ENCODE measurements around the gene ALDH3B2. TPM values are rescaled to one million over a fixed set of nuclear protein-coding genes. Genes with fewer than 3 reads are reported as not detected.
"Not testable (repeated sequence)": the region's sequence is repeated elsewhere in the genome, so short reads cannot be mapped to it uniquely, and the experiment has no call there.

ALDH3B2 gene
- total RNA-seq, 4 donors from 2014 or later: 3.4 TPM; not detected in 3

GRCh38 chr11:67628710-67629385 lies 45.6 kb downstream of the ALDH3B2 start:
- peaks cover 0 to 4% of the 10 kb centered on the region in 2 donors for H3K36me3 ChIP-seq
- no CpG with 5 or more reads among the region's 25 CpGs for WGBS, 2 donors (ENCODE audit: low coverage in 1 of 2)
- TF ChIP-seq POLR2A (IDR thresholded peaks at IDR 0.05) (no peak), EP300 (IDR thresholded peaks at IDR 0.05) (no peak), CTCF (IDR thresholded peaks at IDR 0.05) (no peak), POLR2AphosphoS5 (IDR thresholded peaks at IDR 0.05) (no peak)
- no peaks in the 10 kb centered on the region for H3K9me3 ChIP-seq
- ATAC-seq: no peak
- H3K27me3 ChIP-seq: no peaks in the 10 kb centered on the region
- peaks cover 0 to 24% (median 5%) of the 10 kb centered on the region in 3 donors for H3K4me1 ChIP-seq
- peak overlapping the region in 3 of 4 donors; percentile 96 to 98 (median 96) for H3K27ac ChIP-seq
- peak overlapping the region in 1 of 2 donors; percentile 79 for H3K4me3 ChIP-seq

DNA sequence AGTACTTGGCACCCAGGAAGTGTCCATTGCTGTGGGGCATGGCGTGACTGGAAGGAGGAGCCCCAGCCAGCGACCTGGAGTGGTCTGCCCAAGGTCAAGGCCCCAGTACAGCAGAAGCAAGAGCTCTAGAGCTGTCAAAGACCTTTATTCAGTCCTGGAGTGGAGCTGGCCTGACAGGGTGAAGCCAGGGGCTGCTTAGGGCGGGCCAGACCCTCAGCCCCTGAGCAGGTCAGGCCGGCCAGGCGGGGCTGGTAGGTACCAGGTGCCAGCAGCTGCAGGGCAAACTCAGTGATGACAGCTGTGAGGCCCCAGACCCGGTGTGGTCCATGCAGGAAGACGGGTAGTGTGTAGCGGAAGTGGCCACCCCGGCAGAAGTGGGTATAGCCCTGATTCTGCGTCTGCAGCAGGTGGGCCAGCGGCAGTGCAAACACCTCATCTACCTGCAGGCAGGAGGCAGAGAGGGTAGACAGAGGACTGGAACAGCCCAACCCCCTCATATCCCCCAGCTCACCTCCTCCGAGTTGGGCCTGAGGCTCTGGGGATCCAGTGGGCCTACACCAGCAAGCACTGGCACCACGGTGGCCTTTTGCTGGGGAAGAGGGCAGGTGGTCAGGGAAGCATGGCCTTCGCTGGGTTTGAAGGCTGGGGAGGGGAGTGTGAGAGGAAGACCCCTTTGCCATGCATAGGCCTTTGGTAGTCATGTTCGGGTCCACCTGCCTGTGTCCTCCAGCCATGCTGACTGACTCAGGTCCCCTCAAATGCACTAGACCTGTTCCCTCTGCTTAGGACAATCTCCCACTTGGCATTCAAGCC lies 46.4 kb downstream of the ALDH3B2 start:
- no peak for TF ChIP-seq EP300 (IDR thresholded peaks at IDR 0.05)
- TF ChIP-seq POLR2A (IDR thresholded peaks at IDR 0.05): no peak
- TF ChIP-seq POLR2AphosphoS5 (IDR thresholded peaks at IDR 0.05): no peak
- H3K4me3 ChIP-seq: no peak overlapping the region
- no peaks in the 10 kb centered on the region for H3K9me3 ChIP-seq
- H3K27me3 ChIP-seq: no peaks in the 10 kb centered on the region
- peaks cover 0 to 24% (median 5%) of the 10 kb centered on the region in 3 donors for H3K4me1 ChIP-seq
- WGBS, 2 donors (ENCODE audit: low coverage in 1 of 2): 80 to 100% methylated on average over 2 of the region's 15 CpGs
- no peak for ATAC-seq
- peaks cover 0 to 4% of the 10 kb centered on the region in 2 donors for H3K36me3 ChIP-seq
- H3K27ac ChIP-seq: no peak overlapping the region

DNA sequence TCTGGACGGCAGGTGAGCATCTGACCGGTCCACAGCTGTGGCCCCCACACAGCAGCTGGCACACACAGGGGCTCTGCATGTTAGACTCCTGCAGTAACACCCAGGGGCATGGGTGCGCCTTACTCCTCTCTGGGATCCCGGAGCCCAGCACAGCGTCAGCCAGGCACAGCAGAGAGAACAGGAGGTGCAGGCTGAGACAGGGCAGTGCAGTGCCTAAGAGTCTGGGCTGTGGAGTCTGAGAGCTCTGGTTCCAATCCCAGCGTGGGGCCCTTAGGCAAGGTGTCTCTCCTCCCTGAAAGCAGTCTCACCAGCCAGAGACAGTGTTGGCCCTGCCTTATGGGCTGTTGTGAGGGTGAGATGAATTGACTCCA lies 47.0 kb downstream of the ALDH3B2 start:
- Histone ChIP-seq H3K27me3 (no peaks in the 10 kb centered on the region), H3K36me3 (peaks cover 0 to 4% of the 10 kb centered on the region in 2 donors), H3K4me1 (peaks cover 0 to 24% (median 5%) of the 10 kb centered on the region in 3 donors), H3K9me3 (no peaks in the 10 kb centered on the region), H3K27ac (no peak overlapping the region), H3K4me3 (no peak overlapping the region)
- no peak for TF ChIP-seq CTCF (IDR thresholded peaks at IDR 0.05)
- TF ChIP-seq EP300 (IDR thresholded peaks at IDR 0.05): no peak
- no peak for TF ChIP-seq POLR2A (IDR thresholded peaks at IDR 0.05)
- no peak for TF ChIP-seq POLR2AphosphoS5 (IDR thresholded peaks at IDR 0.05)
- ATAC-seq: no peak
- WGBS, 2 donors (ENCODE audit: low coverage in 1 of 2): 90% methylated on average over 2 of the region's 6 CpGs; no CpG with 5 or more reads in 1 of the 2 donors

GRCh38 chr11:67626970-67627369 lies 47.5 kb downstream of the ALDH3B2 start:
- Histone ChIP-seq H3K9me3 (no peaks in the 10 kb centered on the region), H3K27ac (no peak overlapping the region), H3K36me3 (peaks cover 0 to 4% of the 10 kb centered on the region in 2 donors), H3K4me3 (no peak overlapping the region), H3K4me1 (peaks cover 0 to 24% (median 5%) of the 10 kb centered on the region in 3 donors), H3K27me3 (no peaks in the 10 kb centered on the region)
- 76 to 92% methylated on average over 5 to 8 of the region's 10 CpGs for WGBS, 2 donors (ENCODE audit: low coverage in 1 of 2)
- no peak for TF ChIP-seq EP300 (IDR thresholded peaks at IDR 0.05)
- no peak for TF ChIP-seq POLR2AphosphoS5 (IDR thresholded peaks at IDR 0.05)
- no peak for TF ChIP-seq POLR2A (IDR thresholded peaks at IDR 0.05)
- TF ChIP-seq CTCF (IDR thresholded peaks at IDR 0.05): no peak
- ATAC-seq: no peak

DNA sequence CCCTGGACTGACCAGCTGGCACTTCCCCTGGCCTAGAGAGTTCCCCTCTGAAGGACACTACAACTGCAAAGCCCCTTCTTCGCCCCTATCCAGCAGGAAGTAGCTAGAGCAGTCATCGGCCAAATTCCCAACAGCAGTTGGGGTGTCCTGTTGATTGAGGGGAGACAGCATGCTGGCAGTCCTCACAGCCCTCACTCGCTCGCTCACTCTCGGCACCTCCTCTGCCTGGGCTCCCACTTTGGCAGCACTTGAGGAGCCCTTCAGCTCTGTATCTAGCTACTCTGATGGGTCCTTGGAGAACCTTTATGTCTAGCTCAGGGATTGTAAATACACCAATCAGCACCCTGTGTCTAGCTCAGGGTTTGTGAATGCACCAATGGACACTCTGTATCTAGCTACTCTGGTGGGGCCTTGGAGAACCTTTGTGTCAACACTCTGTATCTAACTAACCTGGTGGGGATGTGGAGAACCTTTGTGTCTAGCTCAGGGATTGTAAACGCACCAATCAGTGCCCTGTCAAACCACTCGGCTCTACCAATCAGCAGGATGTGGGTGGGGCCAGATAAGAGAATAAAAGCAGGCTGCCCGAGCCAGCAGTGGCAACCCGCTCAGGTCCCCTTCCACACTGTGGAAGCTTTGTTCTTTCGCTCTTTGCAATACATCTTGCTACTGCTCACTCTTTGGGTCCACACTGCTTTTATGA lies 48.1 kb downstream of the ALDH3B2 start:
- H3K36me3 ChIP-seq, H3K9me3 ChIP-seq, H3K4me3 ChIP-seq, H3K27me3 ChIP-seq, H3K27ac ChIP-seq, ATAC-seq: not testable (repeated sequence)
- peaks cover 0 to 22% (median 5%) of the 10 kb centered on the region in 3 donors for H3K4me1 ChIP-seq
- 66 to 91% methylated on average over 5 to 6 of the region's 10 CpGs for WGBS, 2 donors (ENCODE audit: low coverage in 1 of 2)

- H3K9me3 ChIP-seq, H3K36me3 ChIP-seq, H3K27ac ChIP-seq, H3K4me3 ChIP-seq, H3K27me3 ChIP-seq, H3K4me1 ChIP-seq, ATAC-seq: not testable (repeated sequence)
- 75 to 100% methylated on average over 1 of the region's 1 CpG for WGBS, 2 donors (ENCODE audit: low coverage in 1 of 2)
Observed at GRCh38 chr11:67623795-67624194, 50.6 kb downstream of the ALDH3B2 start.

GRCh38 chr11:67622905-67623304 lies 51.5 kb downstream of the ALDH3B2 start:
- ATAC-seq, H3K27ac ChIP-seq, H3K4me3 ChIP-seq, H3K36me3 ChIP-seq, H3K4me1 ChIP-seq, H3K27me3 ChIP-seq, H3K9me3 ChIP-seq: not testable (repeated sequence)
- WGBS, 2 donors (ENCODE audit: low coverage in 1 of 2): no CpG with 5 or more reads among the region's 7 CpGs

- ATAC-seq, H3K36me3 ChIP-seq: not testable (repeated sequence)
Observed at GRCh38 chr11:67621928-67622327, 52.5 kb downstream of the ALDH3B2 start.

GRCh38 chr11:67620621-67621020 lies 53.8 kb downstream of the ALDH3B2 start:
- H3K4me3 ChIP-seq, H3K36me3 ChIP-seq, H3K9me3 ChIP-seq, ATAC-seq, H3K27ac ChIP-seq, H3K4me1 ChIP-seq: not testable (repeated sequence)
- 79 to 85% methylated on average over 4 to 7 of the region's 13 CpGs for WGBS, 2 donors (ENCODE audit: low coverage in 1 of 2)
- peaks cover 13% of the 10 kb centered on the region for H3K27me3 ChIP-seq

More at GRCh38 chr11:67621928-67622327, 52.5 kb downstream of the ALDH3B2 start:
- H3K9me3 ChIP-seq, H3K4me3 ChIP-seq, H3K4me1 ChIP-seq, H3K27me3 ChIP-seq, H3K27ac ChIP-seq: not testable (repeated sequence)
- 90 to 100% methylated on average over 1 of the region's 3 CpGs for WGBS, 2 donors (ENCODE audit: low coverage in 1 of 2)

Data from gastroesophageal sphincter (tissue), 4 donors.